A673 (cell line): ENCODE data around the gene TNS1. TPM values are rescaled to one million over a fixed set of nuclear protein-coding genes. Genes with fewer than 3 reads are reported as not detected.
A peak's percentile ranks its signal among the peaks of the same experiment; 100 is the strongest.
"Not testable (repeated sequence)": the region's sequence is repeated elsewhere in the genome, so short reads cannot be mapped to it uniquely, and the experiment has no call there.

ENCODE experiments used
- BruUV-seq: library from RNA; stranded (reverse); fragments of 400-500 nt; replicated peaks from 2 replicates; lab custom pipeline; 2021; lab: Mats Ljungman, UMichigan
- CTCF ChIA-PET: fragments of 300-600 bp; sonication (Branson Sonifier 250); formaldehyde crosslinking; loops from one replicate; lab custom pipeline; 2022; ENCODE audit warnings: antibody characterized with exemption; lab: Charles Lee
- POLR2A ChIA-PET: fragments of 300-600 bp; sonication (Branson Sonifier 250); formaldehyde crosslinking; loops from one replicate; lab custom pipeline; 2022; ENCODE audit warnings: antibody characterized with exemption; ENCODE audit not compliant: low non-redundant PET; lab: Charles Lee
- DNase-seq: peaks from one replicate; pipeline ENCODE4 v3.0.0-alpha.2; 2015; ENCODE audit warnings: low spot score
- H3K27ac ChIP-seq: fragments of 200-600 bp; sonication (generic); 2 replicates; pipeline ENCODE4 v1.5.1; 2016; ENCODE audit warnings: mixed run types, low read depth, mild to moderate bottlenecking, mixed read lengths, antibody characterized with exemption, low read length; ENCODE audit not compliant: poor library complexity, severe bottlenecking
- H3K27me3 ChIP-seq: fragments of 200-600 bp; sonication (generic); replicated peaks from 2 replicates; pipeline ENCODE4 v1.6.1; 2017; ENCODE audit warnings: mixed run types, low read depth, mild to moderate bottlenecking, mixed read lengths, antibody characterized with exemption, low read length; ENCODE audit not compliant: insufficient read depth, poor library complexity
- H3K36me3 ChIP-seq: fragments of 200-600 bp; sonication (generic); 2 replicates; pipeline ENCODE4 v1.6.1; 2016; ENCODE audit warnings: mixed run types, mild to moderate bottlenecking, mixed read lengths, antibody characterized with exemption, low read length; ENCODE audit not compliant: insufficient read depth, poor library complexity, severe bottlenecking
- H3K4me1 ChIP-seq: fragments of 200-600 bp; sonication (generic); 2 replicates; pipeline ENCODE4 v1.6.1; 2017; ENCODE audit warnings: mixed run types, mild to moderate bottlenecking, mixed read lengths, antibody characterized with exemption, low read length; ENCODE audit not compliant: insufficient read depth, poor library complexity, severe bottlenecking
- H3K4me3 ChIP-seq: fragments of 200-600 bp; sonication (generic); 2 replicates; pipeline ENCODE4 v1.5.1; 2016; ENCODE audit warnings: low read depth, mixed run types, mild to moderate bottlenecking, mixed read lengths, low read length; ENCODE audit not compliant: poor library complexity, severe bottlenecking
- H3K9me3 ChIP-seq: fragments of 200-600 bp; sonication (generic); 2 replicates; pipeline ENCODE4 v1.6.1; 2016; ENCODE audit warnings: mixed run types, low read depth, mild to moderate bottlenecking, mixed read lengths, antibody characterized with exemption, low read length; ENCODE audit not compliant: poor library complexity, severe bottlenecking
- EZH2 ChIP-seq: fragments of 200-600 bp; sonication (generic); IDR thresholded peaks from 2 replicates; pipeline ENCODE4 v1.6.1; 2017; ENCODE audit warnings: borderline replicate concordance, low read depth, mild to moderate bottlenecking, mixed read lengths, antibody characterized with exemption, low read length; ENCODE audit not compliant: poor library complexity, severe bottlenecking
- intact Hi-C: fragments of 100-400 bp; cut with micrococcal nuclease; formaldehyde crosslinking; loops from one replicate; pipeline ENCODE4 v1.10.0; 2022; ENCODE audit not compliant: unreplicated experiment
- total RNA-seq: library from RNA; stranded (reverse); gene quantifications from 2 replicates; pipeline ENCODE4 v1.2.3, GENCODE V29; 2021
- TF ChIP-seq, protein P1 (sequence below): fragments of 300-800, 200-600 bp; sonication (generic); conservative IDR thresholded peaks from 2 replicates; pipeline ENCODE4 v1.5.1; 2017; ENCODE audit warnings: low read depth, mild to moderate bottlenecking, antibody characterized with exemption, low read length, moderate library complexity, mixed read lengths

The TNS1 gene
- total RNA-seq, 1 experiment from 2014 or later: 99.6 TPM

DNA sequence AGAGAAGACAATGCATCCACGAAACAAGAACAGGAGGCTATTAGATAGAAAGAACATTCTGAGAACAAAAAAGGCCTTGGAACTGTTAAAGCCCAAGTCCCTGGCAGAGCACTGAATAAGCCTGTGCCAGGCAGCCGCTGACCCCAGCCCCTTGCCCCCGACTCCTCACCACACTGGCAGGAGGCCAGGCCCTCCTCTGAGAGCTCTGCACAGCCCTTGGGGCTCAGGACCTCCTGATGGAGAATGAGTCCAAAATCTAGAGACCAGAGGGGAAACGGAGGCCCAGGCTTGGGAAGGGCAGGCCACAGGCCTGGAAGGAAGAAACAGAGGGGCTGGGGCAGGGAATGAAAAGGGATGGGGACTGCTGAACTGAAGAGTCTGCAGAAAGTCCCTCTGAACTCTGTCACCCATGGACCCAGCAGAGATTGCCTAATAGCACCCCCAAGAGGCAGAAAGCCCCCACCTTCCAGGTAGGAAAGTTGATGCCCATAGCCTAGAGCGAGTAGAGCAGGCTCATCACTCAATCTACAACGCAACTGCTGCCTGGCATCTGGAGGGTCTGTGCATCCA lies 18.3 kb upstream of the TNS1 start:
- Histone ChIP-seq H3K4me3 (no peak overlapping the region), H3K27ac (no peak overlapping the region), H3K4me1 (peaks cover 31% of the 10 kb centered on the region), H3K27me3 (no peaks in the 10 kb centered on the region), H3K36me3 (no peaks in the 10 kb centered on the region), H3K9me3 (no peaks in the 10 kb centered on the region)
- intact Hi-C loops: no loop called here
- BruUV-seq: no TSS peak
- ChIA-PET CTCF (no interaction called here), POLR2A (no interaction called here)
- DNase-seq: no peak
- no peak for TF ChIP-seq EZH2
- TF ChIP-seq, protein P1, sequence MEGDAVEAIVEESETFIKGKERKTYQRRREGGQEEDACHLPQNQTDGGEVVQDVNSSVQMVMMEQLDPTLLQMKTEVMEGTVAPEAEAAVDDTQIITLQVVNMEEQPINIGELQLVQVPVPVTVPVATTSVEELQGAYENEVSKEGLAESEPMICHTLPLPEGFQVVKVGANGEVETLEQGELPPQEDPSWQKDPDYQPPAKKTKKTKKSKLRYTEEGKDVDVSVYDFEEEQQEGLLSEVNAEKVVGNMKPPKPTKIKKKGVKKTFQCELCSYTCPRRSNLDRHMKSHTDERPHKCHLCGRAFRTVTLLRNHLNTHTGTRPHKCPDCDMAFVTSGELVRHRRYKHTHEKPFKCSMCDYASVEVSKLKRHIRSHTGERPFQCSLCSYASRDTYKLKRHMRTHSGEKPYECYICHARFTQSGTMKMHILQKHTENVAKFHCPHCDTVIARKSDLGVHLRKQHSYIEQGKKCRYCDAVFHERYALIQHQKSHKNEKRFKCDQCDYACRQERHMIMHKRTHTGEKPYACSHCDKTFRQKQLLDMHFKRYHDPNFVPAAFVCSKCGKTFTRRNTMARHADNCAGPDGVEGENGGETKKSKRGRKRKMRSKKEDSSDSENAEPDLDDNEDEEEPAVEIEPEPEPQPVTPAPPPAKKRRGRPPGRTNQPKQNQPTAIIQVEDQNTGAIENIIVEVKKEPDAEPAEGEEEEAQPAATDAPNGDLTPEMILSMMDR: no peak

DNA sequence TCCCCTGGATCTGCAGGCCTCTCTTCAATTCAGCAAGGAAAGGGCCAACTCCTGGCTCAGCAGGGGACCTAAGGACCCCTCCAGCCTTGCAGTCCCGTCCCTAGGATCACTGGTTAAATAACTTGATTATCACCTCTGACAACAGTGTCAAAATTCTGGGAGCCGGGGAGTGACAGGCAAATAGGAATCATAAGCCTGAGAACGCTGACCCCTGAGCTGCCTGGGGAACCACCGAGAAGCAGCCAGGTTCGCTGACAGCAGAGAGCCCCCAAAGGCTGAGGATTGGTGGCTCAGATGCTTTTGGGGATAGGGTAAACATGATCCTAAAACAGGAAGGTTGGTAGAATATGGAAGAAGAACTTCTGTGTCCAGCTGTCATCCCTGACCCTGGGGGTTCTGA lies 17.5 kb upstream of the TNS1 start:
- DNase-seq: no peak
- intact Hi-C loops: no loop called here
- TF ChIP-seq, protein P1: no peak
- no peak for TF ChIP-seq EZH2
- Histone ChIP-seq H3K36me3 (no peaks in the 10 kb centered on the region), H3K27ac (peak overlapping the region; percentile 42), H3K4me1 (peaks cover 33% of the 10 kb centered on the region), H3K4me3 (no peak overlapping the region), H3K9me3 (no peaks in the 10 kb centered on the region), H3K27me3 (no peaks in the 10 kb centered on the region)
- no TSS peak for BruUV-seq
- CTCF ChIA-PET: no interaction called here
- POLR2A ChIA-PET: no interaction called here

DNA sequence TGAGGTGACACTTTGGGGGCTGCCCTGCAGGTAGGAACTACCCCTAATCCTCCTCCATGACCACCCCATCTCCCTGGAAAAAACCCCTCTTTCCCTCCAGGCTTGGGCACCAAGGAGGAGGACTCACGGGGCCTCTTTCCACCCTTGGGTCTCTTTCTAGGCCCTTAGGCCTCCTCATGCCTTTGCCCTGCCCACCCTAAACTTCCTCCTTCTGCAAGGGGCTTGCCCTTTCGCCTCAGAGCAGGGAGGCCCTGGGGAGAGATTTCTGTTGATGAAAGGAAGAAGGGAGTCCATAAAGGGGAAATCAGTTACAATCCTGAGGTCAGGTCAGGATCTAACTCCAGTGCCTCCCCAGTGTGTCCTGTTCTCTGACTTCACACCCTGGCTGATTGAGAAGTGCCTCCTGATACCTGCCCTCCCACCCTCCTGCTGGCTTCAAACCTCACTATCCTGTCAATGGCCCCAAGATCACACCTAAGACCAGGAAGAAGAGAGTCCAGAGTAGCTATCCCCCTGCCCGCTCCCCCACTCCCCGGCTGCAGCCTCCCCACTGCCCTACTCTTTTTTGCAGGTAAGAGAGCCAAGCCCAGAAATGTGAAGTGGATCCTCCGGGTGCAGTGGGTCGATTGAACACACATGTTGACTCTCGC lies 16.7 kb upstream of the TNS1 start:
- peak overlapping the region; percentile 42 for H3K27ac ChIP-seq
- peaks cover 37% of the 10 kb centered on the region for H3K4me1 ChIP-seq
- H3K27me3 ChIP-seq: no peaks in the 10 kb centered on the region
- TF ChIP-seq, protein P1: no peak
- TF ChIP-seq EZH2: no peak
- no peaks in the 10 kb centered on the region for H3K36me3 ChIP-seq
- H3K4me3 ChIP-seq: no peak overlapping the region
- no peak for DNase-seq
- ChIA-PET POLR2A (no interaction called here), CTCF (no interaction called here)
- BruUV-seq: no TSS peak
- no peaks in the 10 kb centered on the region for H3K9me3 ChIP-seq
- intact Hi-C loops: no loop called here

DNA sequence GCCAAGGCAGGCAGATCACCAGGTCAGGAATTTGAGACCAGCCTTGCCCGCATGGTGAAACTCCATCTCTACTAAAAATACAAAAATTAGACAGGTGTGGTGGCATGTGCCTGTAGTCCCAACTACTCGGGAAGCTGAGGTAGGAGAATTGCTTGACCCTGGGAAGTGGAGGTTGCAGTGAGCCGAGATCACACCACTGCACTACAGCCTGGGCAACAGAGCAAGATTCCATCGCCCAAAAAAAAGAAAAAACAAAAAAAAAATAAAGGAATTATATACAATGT lies 16.0 kb upstream of the TNS1 start:
- POLR2A ChIA-PET, CTCF ChIA-PET, H3K27me3 ChIP-seq, DNase-seq, BruUV-seq, intact Hi-C loops, H3K9me3 ChIP-seq, H3K36me3 ChIP-seq, H3K4me3 ChIP-seq: not testable (repeated sequence)
- H3K27ac ChIP-seq: peak overlapping the region; percentile 95
- peaks cover 43% of the 10 kb centered on the region for H3K4me1 ChIP-seq
